ENCODE results near the gene CLCN2. TPM values are rescaled to one million over a fixed set of nuclear protein-coding genes. Genes with fewer than 3 reads are reported as not detected.
A peak's percentile ranks its signal among the peaks of the same experiment; 100 is the strongest.

The CLCN2 gene
- total RNA-seq, 4 donors from 2014 or later, result 1.8 to 3.4 (median 2.7) TPM

DNA sequence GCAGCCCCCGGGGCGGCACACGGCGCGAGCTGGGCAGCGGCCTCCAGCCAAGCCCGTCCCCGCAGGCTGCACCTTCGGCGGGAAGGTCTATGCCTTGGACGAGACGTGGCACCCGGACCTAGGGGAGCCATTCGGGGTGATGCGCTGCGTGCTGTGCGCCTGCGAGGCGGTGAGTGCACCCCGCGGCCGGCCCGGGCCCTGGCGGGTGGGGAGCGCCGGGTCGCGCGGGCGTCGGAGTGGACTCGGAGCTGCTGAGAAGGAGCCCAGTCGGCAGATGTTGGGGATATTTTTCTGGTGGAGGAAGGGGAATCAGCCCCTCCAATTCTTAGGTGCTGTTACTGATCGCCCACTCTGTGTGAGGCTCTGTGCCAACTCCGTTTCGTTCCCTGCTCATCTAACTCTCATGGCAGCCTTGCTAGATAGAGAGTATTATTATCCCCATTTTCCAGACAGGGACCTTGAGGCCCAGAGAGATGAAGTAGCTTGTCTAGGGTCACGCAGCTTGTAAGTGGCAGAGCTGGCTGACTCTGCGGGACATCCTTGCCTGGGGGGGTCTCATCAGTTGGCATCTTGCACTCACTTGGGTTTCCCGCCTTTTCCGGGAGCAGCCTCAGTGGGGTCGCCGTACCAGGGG, 19.3 kb upstream of the CLCN2 start:
- no peak for DNase-seq (ENCODE audit: extremely low spot score)
- H3K4me1 ChIP-seq, result peaks cover 23 to 46% (median 42%) of the 10 kb centered on the region in 4 donors
- peak overlapping the region; percentile 59 to 82 (median 64) for H3K4me3 ChIP-seq
- H3K36me3 ChIP-seq, result peaks cover 0 to 7% (median 2%) of the 10 kb centered on the region in 4 donors
- intact Hi-C loops (cut with DNase I), result no loop called here
- TF ChIP-seq, protein P1, sequence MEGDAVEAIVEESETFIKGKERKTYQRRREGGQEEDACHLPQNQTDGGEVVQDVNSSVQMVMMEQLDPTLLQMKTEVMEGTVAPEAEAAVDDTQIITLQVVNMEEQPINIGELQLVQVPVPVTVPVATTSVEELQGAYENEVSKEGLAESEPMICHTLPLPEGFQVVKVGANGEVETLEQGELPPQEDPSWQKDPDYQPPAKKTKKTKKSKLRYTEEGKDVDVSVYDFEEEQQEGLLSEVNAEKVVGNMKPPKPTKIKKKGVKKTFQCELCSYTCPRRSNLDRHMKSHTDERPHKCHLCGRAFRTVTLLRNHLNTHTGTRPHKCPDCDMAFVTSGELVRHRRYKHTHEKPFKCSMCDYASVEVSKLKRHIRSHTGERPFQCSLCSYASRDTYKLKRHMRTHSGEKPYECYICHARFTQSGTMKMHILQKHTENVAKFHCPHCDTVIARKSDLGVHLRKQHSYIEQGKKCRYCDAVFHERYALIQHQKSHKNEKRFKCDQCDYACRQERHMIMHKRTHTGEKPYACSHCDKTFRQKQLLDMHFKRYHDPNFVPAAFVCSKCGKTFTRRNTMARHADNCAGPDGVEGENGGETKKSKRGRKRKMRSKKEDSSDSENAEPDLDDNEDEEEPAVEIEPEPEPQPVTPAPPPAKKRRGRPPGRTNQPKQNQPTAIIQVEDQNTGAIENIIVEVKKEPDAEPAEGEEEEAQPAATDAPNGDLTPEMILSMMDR (IDR thresholded peaks at IDR 0.05), result no peak
- no peak for TF ChIP-seq EP300 (IDR thresholded peaks at IDR 0.05)
- TF ChIP-seq POLR2A (IDR thresholded peaks at IDR 0.05; ENCODE audit: low read depth), result no peak
- TF ChIP-seq POLR2AphosphoS5 (IDR thresholded peaks at IDR 0.05), result no peak
- H3K9me3 ChIP-seq, result no peaks in the 10 kb centered on the region
- WGBS, result 3% methylated on average over 12 of the region's 42 CpGs
- peaks cover 0 to 69% (median 6%) of the 10 kb centered on the region in 4 donors for H3K27me3 ChIP-seq
- peak overlapping the region; percentile 11 to 78 (median 72) for H3K27ac ChIP-seq (replicated peaks in 1 of 4)

DNA sequence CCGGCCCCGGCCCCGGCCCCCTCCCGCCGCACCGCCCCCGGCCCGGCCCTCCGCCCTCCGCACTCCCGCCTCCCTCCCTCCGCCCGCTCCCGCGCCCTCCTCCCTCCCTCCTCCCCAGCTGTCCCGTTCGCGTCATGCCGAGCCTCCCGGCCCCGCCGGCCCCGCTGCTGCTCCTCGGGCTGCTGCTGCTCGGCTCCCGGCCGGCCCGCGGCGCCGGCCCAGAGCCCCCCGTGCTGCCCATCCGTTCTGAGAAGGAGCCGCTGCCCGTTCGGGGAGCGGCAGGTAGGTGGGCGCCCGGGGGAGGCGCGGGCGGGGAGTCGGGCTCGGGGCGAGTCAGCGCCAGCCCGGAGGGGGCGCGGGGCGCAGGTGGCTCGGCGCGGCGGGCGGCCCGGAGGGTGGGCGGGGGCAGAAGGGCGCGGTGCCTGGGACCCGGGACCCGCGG, 18.8 kb upstream of the CLCN2 start:
- no peak for DNase-seq (ENCODE audit: extremely low spot score)
- Histone ChIP-seq H3K9me3 (no peaks in the 10 kb centered on the region), H3K4me3 (peak overlapping the region; percentile 59 to 82 (median 64)), H3K27me3 (peaks cover 0 to 68% (median 6%) of the 10 kb centered on the region in 4 donors), H3K4me1 (peaks cover 23 to 46% (median 42%) of the 10 kb centered on the region in 4 donors), H3K27ac (replicated peaks in 1 of 4) (peak overlapping the region; percentile 60 to 78 (median 72)), H3K36me3 (peaks cover 0 to 6% (median 2%) of the 10 kb centered on the region in 4 donors)
- intact Hi-C loops (cut with DNase I), result no loop called here
- 0% methylated on average over 12 of the region's 62 CpGs for WGBS
- TF ChIP-seq EP300 (IDR thresholded peaks at IDR 0.05) (no peak), POLR2AphosphoS5 (IDR thresholded peaks at IDR 0.05) (no peak), POLR2A (IDR thresholded peaks at IDR 0.05; ENCODE audit: low read depth) (no peak)
- TF ChIP-seq, protein P1 (IDR thresholded peaks at IDR 0.05), result no peak

DNA sequence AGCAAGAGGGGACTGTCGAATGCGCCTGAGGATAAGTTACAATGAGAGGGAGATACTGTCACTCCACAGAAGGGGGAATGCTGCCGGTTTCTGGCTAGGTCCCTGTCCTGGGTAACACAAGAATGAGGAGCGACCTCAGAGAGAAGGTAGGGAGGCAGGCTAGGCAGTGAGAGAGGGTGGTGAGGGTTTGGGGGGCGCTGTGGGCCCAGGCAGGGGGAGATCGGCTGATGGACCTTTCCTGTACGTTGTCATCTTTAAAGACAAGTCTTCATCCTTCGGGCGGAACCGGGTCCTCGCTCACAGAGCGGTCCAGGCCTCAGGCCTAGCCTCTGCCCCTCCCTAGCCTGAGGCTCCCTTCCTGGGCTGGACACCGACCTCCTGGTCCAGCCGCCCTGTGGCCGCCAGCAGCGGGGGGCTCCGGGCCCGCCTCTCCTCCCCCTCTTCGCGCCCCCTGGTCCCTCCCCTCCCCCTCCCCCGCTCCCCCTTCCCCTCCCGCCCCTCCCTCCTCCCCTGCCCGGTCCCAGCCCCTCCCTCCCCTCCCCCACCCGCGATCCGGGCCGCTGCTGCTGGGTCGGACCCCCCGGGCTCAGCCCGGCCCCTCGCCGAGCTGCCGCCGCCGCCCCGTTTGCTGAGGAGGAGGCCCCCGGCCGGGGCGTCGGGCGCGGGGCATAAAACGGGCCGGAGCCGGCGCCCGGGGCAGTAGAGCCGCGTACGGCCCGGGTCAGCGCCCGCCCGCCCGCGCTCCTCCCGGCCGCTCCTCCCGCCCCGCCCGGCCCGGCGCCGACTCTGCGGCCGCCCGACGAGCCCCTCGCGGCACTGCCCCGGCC, 18.2 kb upstream of the CLCN2 start, which contains the start of gene CHRD:
CHRD (plus strand) TSS at position 697 of the 827 bp plus-strand sequence. CDS start 265 bp downstream, outside the sequence.
- Histone ChIP-seq H3K36me3 (peaks cover 0 to 4% (median 0%) of the 10 kb centered on the region in 4 donors), H3K27ac (replicated peaks in 1 of 4) (peak within 1 kb of the TSS; percentile 68 to 79 (median 76)), H3K27me3 (peaks cover 0 to 65% (median 6%) of the 10 kb centered on the region in 4 donors), H3K4me1 (peaks cover 23 to 46% (median 42%) of the 10 kb centered on the region in 4 donors), H3K4me3 (peak within 1 kb of the TSS; percentile 59 to 82 (median 64)), H3K9me3 (no peaks in the 10 kb centered on the region)
- DNase-seq (ENCODE audit: extremely low spot score), result no peak
- intact Hi-C loops (cut with DNase I), result loop anchor here (10.0 kb wide), 1 partner anchor 165 kb away; no protein-coding TSS in a partner anchor
- peak in 1 of 2 donors; percentile 12 for TF ChIP-seq POLR2AphosphoS5 (IDR thresholded peaks at IDR 0.05)
- no peak for TF ChIP-seq EP300 (IDR thresholded peaks at IDR 0.05)
- TF ChIP-seq, protein P1 (IDR thresholded peaks at IDR 0.05), result no peak
- 57% methylated on average over 15 of the region's 71 CpGs for WGBS

DNA sequence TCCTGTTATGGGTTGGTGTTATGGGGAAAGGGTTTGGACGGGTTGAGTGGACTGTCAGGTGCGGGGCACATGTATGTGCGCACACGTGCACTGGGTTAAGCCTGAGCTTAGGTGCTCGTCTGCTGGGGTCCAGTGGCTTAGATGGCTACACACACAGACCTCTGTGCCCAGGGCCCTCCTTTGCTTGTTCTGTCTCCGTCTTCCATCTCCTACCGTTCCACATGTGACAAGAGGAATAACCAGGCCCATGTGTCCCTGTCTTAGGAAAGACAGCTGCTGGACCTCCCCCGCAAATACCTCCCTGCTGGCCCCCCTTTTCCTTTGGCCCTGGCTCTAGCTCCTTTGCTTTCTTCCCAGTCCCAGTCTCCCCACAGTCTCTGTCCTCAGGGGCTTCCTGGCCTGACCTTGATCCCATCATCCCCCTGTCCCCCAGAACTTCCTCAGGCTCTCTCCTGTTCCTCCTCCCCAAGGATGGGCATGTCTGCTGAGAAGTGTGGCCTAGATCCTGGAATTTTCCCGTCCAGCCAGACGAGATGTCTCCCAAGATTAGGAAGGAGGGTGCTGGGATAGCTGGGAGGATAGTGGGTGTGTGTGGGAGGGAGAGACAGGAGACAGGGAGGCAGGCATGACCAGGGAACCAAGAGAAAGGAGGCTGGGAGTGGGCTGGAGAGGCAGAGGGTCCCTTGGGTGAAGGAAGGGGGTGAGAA, 17.4 kb upstream of the CLCN2 start:
- intact Hi-C loops (cut with DNase I), result loop anchor here (10.0 kb wide), 1 partner anchor 166 kb away; no protein-coding TSS in a partner anchor
- Histone ChIP-seq H3K9me3 (no peaks in the 10 kb centered on the region), H3K27ac (replicated peaks in 1 of 4) (peak overlapping the region; percentile 68 to 79 (median 76)), H3K4me3 (peak overlapping the region in 3 of 4 donors; percentile 62 to 82 (median 66)), H3K36me3 (no peaks in the 10 kb centered on the region), H3K27me3 (peaks cover 0 to 65% (median 6%) of the 10 kb centered on the region in 4 donors), H3K4me1 (peaks cover 23 to 46% (median 44%) of the 10 kb centered on the region in 4 donors)
- no peak for DNase-seq (ENCODE audit: extremely low spot score)
- TF ChIP-seq, protein P1 (IDR thresholded peaks at IDR 0.05), result no peak
- TF ChIP-seq EP300 (IDR thresholded peaks at IDR 0.05), result no peak
- 71% methylated on average over 10 of the region's 10 CpGs for WGBS

Data from esophagus muscularis mucosa (tissue), 4 donors.